ENCODE measurements around the gene ESM1. TPM values are rescaled to one million over a fixed set of nuclear protein-coding genes. Genes with fewer than 3 reads are reported as not detected.

Gene ESM1
- total and polyA plus RNA-seq, 2 of the 8 experiments (the other 6 are each of a cell fraction or from before 2014, with no cell fraction given), result not detected

DNA sequence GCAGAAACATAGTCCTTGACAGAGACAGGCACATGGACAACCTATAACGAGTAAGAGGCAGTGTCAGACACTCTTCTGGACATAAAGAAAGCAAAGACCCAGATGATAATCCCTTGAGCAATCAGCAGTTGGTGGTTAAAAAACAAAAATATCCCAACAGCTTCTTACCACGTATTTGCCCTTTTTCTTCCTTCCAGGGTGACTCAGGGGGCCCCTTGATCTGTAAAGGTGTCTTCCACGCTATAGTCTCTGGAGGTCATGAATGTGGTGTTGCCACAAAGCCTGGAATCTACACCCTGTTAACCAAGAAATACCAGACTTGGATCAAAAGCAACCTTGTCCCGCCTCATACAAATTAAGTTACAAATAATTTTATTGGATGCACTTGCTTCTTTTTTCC, 48.2 kb upstream of the ESM1 start:
- no peak overlapping the region for H2BK15ac ChIP-seq (ENCODE audit: low read length)
- H3K56ac ChIP-seq (replicated peaks; ENCODE audit: insufficient read length, low read depth, low read length), result no peak overlapping the region
- TF ChIP-seq HDAC6 (IDR thresholded peaks at IDR 0.05; ENCODE audit: low read depth, low read length) (no peak), TBP (IDR thresholded peaks at IDR 0.05; ENCODE audit: low read depth, low read length) (no peak), SRF (IDR thresholded peaks at IDR 0.05; ENCODE audit: low read depth, low read length) (no peak), SIN3A (conservative IDR thresholded peaks at IDR 0.05 in 1 of 2, IDR thresholded peaks at IDR 0.05 in 1 of 2; ENCODE audit: low read depth in 1 of 2, low read length in 2 of 2) (no peak), TAF1 (IDR thresholded peaks at IDR 0.05; ENCODE audit: low read depth, low read length) (no peak), ATF3 (IDR thresholded peaks at IDR 0.05; ENCODE audit: insufficient read depth, low read depth, low read length) (no peak)
- H4K5ac ChIP-seq (ENCODE audit: insufficient read length, low read depth, low read length), result no peak overlapping the region
- no peak overlapping the region for H2BK20ac ChIP-seq (ENCODE audit: low read length)
- no peak overlapping the region for H3K9ac ChIP-seq (replicated peaks in 1 of 4; ENCODE audit: extremely low read depth in 1 of 4, low read depth in 3 of 4, low read length in 3 of 4)
- no peaks in the 10 kb centered on the region for H3K27me3 ChIP-seq (replicated peaks in 1 of 4; ENCODE audit: control insufficient read depth in 3 of 4, extremely low read depth in 1 of 4, insufficient read depth in 3 of 4, low read length in 3 of 4)
- peaks cover 0 to 9% (median 0%) of the 10 kb centered on the region in 4 experiments; a peak in 1 of 7 replicates for H3K4me1 ChIP-seq (replicated peaks in 1 of 4; ENCODE audit: control insufficient read depth in 3 of 4, insufficient read depth in 4 of 4, low read length in 3 of 4)
- H3K18ac ChIP-seq (ENCODE audit: extremely low read depth, low read length), result no peak overlapping the region
- WGBS, 2 experiments (ENCODE audit: extremely low coverage in 1 of 2, insufficient coverage in 1 of 2, insufficient read length in 1 of 2, insufficient replicate concordance in 2 of 2, low coverage in 1 of 2, low lambda C conversion rate in 2 of 2, missing lambda C conversion rate in 1 of 2), result 86% methylated on average over 4 of the region's 4 CpGs; no CpG with 5 or more reads in 1 of the 2 experiments
- no peak overlapping the region for H3K4ac ChIP-seq (replicated peaks; ENCODE audit: insufficient read length, low read depth, low read length)
- H4K8ac ChIP-seq (ENCODE audit: extremely low read depth, insufficient read depth, low read length), result no peak overlapping the region
- no peaks in the 10 kb centered on the region for H3K79me2 ChIP-seq (ENCODE audit: control insufficient read depth in 1 of 2, insufficient read depth in 2 of 2, low read length in 2 of 2)
- H3K23me2 ChIP-seq (ENCODE audit: low read depth, low read length), result no peaks in the 10 kb centered on the region
- no peak overlapping the region for H4K91ac ChIP-seq (replicated peaks; ENCODE audit: insufficient read length, low read length)
- no peak overlapping the region for H2BK5ac ChIP-seq (ENCODE audit: low read depth, low read length)
- no peaks in the 10 kb centered on the region for H3K79me1 ChIP-seq (ENCODE audit: low read depth, low read length)
- ChIA-PET CTCF (ENCODE audit: partially characterized antibody) (no interaction called here), POLR2A (ENCODE audit: partially characterized antibody) (no interaction called here)
- H2AFZ ChIP-seq (ENCODE audit: low read length), result no peak overlapping the region
- H2BK120ac ChIP-seq (replicated peaks; ENCODE audit: low read depth, low read length), result no peak overlapping the region
- H3K4me3 ChIP-seq (ENCODE audit: extremely low read depth in 1 of 4, insufficient read depth in 2 of 4, low read depth in 3 of 4, low read length in 4 of 4), result no peak overlapping the region
- H3K23ac ChIP-seq (ENCODE audit: insufficient read length), result no peak overlapping the region
- H4K20me1 ChIP-seq (replicated peaks in 1 of 2; ENCODE audit: control insufficient read depth in 1 of 2, insufficient read depth in 2 of 2, low read length in 2 of 2), result no peaks in the 10 kb centered on the region
- DNase-seq (ENCODE audit: low read depth in 1 of 2, low spot score in 2 of 2), result no peak
- H2BK12ac ChIP-seq (ENCODE audit: low read depth, low read length), result no peak overlapping the region
- H2AK5ac ChIP-seq (ENCODE audit: low read depth, low read length), result no peak overlapping the region
- no peak overlapping the region for H3K27ac ChIP-seq (ENCODE audit: low read depth, low read length)
- FAIRE-seq, result no peak
- H3K14ac ChIP-seq (ENCODE audit: insufficient read length), result no peak overlapping the region
- no peaks in the 10 kb centered on the region for H3K36me3 ChIP-seq (ENCODE audit: control insufficient read depth in 2 of 4, insufficient read depth in 4 of 4, low read length in 3 of 4)
- H3K4me2 ChIP-seq (ENCODE audit: insufficient read depth in 1 of 2, low read depth in 2 of 2, low read length in 2 of 2), result no peak overlapping the region
- H3K9me3 ChIP-seq (ENCODE audit: insufficient read depth in 2 of 2, low read depth in 1 of 2, low read length in 1 of 2), result no peaks in the 10 kb centered on the region

All from H1 (cell line).